Esophagus squamous epithelium (tissue), 4 donors: ENCODE measurements around the gene QRSL1.

ENCODE experiments used
- POLR2A ChIP-seq, 4 donors: fragments of 450-650 bp; IDR thresholded peaks; one replicate each; pipeline ENCODE4 v1.6.1; 2017; ENCODE audit warnings: antibody characterized with exemption in 4 of 4, mild to moderate bottlenecking in 4 of 4, moderate library complexity in 3 of 4
- TF ChIP-seq, protein P1 (sequence below), 6 experiments: fragments of 450-650 bp in 4 of 6; fragments of 200-600 bp in 2 of 6; sonication (generic) in 2 of 6; IDR thresholded peaks; one replicate each; pipeline ENCODE4 v1.5.1; 2016 to 2019; ENCODE audit warnings: antibody characterized with exemption in 6 of 6, mild to moderate bottlenecking in 4 of 6, moderate library complexity in 4 of 6

DNA sequence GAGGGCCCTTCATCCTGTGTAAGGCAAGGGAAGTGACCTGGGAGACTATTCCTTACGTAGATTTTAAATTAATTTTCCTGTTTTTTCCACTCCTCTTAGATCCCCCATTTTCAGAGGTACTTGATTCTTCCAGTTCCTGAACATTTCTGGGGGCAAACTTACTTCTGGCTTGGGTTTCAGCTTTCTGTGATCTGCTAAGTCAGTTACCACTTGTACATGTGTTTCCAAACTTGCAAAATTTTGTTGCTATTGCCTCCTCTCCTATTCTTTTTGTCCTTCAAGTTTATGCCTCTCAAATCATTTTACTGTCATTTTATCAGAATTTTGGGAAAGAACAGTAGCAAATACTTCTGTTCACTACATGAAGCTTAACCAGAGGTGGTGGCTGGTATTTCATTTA is 81.2 kb downstream of the QRSL1 start:
- TF ChIP-seq, protein P1, sequence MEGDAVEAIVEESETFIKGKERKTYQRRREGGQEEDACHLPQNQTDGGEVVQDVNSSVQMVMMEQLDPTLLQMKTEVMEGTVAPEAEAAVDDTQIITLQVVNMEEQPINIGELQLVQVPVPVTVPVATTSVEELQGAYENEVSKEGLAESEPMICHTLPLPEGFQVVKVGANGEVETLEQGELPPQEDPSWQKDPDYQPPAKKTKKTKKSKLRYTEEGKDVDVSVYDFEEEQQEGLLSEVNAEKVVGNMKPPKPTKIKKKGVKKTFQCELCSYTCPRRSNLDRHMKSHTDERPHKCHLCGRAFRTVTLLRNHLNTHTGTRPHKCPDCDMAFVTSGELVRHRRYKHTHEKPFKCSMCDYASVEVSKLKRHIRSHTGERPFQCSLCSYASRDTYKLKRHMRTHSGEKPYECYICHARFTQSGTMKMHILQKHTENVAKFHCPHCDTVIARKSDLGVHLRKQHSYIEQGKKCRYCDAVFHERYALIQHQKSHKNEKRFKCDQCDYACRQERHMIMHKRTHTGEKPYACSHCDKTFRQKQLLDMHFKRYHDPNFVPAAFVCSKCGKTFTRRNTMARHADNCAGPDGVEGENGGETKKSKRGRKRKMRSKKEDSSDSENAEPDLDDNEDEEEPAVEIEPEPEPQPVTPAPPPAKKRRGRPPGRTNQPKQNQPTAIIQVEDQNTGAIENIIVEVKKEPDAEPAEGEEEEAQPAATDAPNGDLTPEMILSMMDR (IDR thresholded peaks at IDR 0.05), result no peak
- no peak for TF ChIP-seq POLR2A (IDR thresholded peaks at IDR 0.05)
